Bone marrow (tissue), 2 donors: ENCODE results near the gene BCAN.

Source experiments
- DNase-seq, 2 donors: peaks; one replicate each; lab custom pipeline; 2025; lab: John Stamatoyannopoulos, UW

BCAN gene

DNA sequence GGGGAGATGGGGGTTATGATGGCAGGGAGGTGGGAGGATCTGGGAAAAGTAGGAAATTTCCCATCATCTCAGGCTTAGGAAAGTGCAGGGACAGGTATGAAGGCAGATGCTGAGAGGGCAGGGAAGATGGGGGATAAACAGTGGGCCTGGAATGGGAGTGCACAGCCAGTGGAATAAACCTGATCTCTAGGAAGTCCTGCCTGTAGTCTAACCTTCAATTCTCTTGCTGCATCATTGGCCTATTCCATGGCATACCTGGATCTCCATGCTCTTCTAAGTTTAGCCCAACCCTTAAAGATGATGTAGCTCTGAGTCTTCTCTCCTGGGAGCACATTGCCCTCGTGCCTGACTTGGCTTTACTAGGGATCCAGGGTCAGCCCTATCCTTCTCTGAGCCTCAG is 2.7 kb downstream of the BCAN start:
- no peak for DNase-seq

DNA sequence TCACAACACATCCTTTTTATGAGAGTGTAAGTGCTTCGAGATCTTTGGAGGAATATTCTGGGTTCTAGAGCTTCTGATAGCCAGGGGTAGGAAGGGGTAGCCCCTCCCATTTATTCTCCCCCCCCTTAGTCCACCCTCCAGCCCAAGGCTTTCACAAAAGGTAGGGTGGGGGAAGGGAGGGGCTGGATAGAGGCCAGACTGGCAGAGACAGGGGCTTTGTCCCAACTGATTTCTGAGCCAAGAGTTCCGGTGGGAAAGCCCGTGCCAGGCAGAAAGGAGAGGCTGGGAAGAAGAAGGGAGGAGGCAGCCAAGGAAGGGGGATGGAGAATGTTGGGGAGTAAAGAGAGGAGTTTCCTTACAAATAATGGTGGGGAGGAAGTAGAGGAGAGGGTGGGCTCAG is 3.1 kb downstream of the BCAN start:
- DNase-seq = no peak

DNA sequence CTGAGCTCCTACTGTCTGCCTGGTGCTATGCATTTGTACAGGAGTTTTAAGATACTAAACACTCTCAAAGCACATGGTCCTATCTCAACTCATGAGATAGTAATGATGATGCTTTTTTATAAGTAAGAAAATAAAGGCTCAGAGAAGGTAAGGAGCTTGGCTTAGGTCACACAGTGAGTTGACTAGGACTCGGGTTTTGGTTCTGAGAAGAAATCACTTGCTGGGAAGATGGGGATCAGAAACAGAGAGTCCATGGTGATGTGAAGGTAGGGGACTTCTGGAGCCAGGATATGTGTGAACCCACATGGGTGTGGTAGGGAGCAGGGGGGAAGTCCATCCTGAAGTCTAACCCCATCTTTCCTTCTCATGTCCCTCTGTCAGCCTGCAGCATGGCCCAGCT is 3.7 kb downstream of the BCAN start:
- no peak for DNase-seq

DNA sequence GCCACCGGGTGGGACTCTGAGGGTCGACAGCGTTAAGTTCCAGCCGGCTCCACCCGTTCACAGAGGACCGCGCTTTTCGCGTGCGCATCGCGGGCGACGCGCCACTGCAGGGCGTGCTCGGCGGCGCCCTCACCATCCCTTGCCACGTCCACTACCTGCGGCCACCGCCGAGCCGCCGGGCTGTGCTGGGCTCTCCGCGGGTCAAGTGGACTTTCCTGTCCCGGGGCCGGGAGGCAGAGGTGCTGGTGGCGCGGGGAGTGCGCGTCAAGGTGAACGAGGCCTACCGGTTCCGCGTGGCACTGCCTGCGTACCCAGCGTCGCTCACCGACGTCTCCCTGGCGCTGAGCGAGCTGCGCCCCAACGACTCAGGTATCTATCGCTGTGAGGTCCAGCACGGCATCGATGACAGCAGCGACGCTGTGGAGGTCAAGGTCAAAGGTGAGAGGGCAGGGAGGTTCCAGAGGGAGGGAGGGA is 4.9 kb downstream of the BCAN start:
- DNase-seq = no peak

DNA sequence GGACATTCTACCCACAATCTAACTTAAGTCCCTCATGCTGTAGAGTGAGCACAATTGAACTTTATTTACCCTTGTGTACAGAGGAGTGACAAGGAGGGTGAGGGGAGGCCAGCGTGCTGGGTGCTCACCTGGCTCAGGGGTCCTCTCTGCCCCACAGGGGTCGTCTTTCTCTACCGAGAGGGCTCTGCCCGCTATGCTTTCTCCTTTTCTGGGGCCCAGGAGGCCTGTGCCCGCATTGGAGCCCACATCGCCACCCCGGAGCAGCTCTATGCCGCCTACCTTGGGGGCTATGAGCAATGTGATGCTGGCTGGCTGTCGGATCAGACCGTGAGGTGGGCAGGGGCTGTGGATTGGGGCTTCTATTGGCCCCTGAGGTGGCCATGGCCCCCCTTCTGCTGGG is 5.4 kb downstream of the BCAN start:
- DNase-seq = no peak

DNA sequence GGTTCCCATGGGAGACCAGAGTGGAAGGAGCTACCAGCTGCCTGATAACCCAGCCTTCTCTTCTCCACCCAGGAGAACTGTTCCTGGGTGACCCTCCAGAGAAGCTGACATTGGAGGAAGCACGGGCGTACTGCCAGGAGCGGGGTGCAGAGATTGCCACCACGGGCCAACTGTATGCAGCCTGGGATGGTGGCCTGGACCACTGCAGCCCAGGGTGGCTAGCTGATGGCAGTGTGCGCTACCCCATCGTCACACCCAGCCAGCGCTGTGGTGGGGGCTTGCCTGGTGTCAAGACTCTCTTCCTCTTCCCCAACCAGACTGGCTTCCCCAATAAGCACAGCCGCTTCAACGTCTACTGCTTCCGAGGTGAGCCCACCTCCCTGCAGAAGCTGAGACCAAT is 6.6 kb downstream of the BCAN start:
- no peak for DNase-seq

DNA sequence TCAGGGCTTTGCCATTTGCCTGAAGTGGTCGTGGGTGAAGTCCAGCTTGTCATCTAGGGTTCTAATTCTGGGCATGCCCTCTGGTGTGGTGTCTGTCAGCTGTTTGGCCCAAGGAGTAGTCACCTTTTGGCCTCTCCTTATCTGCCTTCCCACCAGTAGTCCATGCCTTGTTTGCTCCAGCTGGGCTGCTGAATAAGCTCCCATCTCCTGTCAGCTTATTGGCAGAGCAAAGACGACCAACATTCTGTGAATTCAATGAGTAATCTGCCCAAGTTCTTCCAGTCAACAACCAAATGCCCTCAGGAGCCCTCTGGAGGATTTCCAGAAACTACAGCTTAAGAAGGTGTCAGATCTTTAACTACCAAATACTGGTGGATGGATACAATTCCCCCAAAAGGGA is 7.0 kb downstream of the BCAN start:
- DNase-seq = no peak

DNA sequence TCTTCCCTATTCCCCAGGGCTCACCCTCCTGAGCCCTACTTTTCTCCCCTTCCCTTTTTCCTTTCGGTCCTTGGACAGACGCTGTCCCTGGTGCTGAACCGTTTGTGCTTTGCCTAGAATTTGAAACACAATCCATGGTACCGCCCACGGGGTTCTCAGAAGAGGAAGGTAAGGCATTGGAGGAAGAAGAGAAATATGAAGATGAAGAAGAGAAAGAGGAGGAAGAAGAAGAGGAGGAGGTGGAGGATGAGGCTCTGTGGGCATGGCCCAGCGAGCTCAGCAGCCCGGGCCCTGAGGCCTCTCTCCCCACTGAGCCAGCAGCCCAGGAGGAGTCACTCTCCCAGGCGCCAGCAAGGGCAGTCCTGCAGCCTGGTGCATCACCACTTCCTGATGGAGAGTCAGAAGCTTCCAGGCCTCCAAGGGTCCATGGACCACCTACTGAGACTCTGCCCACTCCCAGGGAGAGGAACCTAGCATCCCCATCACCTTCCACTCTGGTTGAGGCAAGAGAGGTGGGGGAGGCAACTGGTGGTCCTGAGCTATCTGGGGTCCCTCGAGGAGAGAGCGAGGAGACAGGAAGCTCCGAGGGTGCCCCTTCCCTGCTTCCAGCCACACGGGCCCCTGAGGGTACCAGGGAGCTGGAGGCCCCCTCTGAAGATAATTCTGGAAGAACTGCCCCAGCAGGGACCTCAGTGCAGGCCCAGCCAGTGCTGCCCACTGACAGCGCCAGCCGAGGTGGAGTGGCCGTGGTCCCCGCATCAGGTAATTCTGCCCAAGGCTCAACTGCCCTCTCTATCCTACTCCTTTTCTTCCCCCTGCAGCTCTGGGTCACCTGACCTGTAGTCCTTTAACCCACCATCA is 10.4 kb downstream of the BCAN start:
- no peak for DNase-seq

DNA sequence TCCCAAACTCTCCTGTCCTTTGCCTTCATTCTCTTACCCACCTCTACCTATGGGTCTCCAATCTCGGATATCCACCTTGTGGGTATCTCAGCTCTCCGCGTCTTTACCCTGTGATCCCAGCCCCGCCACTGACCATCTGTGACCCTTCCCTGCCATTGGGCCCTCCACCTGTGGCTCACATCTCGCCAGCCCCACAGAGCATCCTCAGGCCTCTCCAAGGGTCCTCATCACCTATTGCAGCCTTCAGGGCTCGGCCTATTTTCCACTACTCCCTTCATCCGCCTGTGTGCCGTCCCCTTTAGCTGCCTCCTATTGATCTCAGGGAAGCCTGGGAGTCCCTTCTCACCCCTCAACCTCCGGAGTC is 11.1 kb downstream of the BCAN start:
- no peak for DNase-seq

DNA sequence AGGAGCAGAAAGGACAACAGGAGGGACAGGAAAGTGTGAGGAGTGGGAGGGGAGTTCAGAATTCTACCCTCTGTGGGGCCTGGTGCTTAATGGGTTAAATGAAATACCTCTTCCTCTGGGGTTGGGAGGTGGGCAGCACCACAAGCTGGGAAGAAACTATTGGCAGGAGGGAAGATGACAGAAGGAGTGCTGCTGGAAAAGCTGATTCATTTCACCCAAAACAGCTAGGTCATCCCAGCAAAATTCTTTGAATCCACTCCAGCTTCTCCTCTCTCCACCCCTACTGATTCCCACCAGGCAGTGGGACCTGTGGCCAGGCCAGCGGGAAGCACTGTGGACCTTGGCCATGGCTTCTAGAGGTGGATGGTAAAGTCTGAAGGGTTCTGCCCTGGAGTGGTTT is 12.8 kb downstream of the BCAN start:
- DNase-seq = no peak

DNA sequence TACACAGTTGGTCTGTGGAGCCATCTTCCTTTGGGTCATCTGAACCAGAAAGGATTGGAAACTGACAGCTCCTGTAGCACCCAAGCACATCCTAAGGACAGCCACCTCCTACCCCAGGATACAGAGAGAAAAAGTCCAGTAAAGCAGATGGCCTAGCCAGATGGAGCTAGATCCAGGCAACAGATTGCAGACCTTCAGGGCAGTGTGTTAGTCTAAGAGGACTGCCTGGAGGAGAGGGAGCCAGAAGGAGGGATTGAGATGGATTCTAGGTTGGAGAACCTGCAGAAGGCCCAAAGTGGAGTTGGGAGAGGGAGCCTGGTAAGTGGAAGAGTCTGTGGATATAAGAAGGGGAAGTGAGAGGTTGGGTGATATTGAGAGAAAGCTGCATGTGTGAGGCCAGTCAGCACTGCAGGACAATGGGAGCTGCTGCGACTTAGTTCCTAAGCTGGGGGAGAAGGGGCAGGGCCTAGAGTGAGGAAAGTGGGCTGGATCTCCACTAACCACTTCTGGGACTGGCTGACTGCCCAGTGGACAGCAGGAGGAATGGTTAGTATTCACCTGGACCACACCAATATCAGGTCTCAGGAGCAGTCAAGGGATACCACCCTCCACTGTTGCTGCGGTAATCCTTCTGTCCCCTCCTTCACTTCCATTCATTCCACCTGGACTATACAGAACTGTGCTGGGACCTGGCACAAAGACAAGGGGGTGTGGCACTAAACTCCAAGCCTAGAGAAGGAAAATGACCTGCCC is 13.4 kb downstream of the BCAN start:
- no peak for DNase-seq

DNA sequence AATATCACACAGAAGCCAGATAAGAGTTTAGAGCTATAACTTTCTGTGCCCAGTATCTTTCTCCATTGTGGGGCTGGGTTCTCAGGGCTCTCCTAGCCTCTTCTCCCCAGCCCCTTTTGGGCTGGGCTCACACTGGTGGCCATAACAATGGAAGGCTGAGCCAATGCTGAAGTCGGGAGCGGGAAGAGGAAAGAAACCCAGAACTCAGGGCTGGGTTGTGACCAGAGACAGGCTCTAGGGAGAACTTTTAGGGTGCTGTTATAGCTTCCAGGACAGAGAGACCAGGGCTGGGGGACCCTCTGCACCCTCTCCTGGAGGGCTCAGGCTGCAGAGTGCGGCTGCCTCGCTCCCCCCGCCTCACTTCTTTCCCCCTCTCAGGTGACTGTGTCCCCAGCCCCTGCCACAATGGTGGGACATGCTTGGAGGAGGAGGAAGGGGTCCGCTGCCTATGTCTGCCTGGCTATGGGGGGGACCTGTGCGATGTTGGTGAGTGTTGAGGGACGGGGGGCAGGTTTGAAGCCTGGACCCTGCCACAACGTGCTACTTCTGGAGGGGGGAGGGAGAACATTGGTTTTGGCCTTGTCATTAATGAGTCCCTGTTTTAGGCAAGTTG is 14.1 kb downstream of the BCAN start:
- DNase-seq = no peak

DNA sequence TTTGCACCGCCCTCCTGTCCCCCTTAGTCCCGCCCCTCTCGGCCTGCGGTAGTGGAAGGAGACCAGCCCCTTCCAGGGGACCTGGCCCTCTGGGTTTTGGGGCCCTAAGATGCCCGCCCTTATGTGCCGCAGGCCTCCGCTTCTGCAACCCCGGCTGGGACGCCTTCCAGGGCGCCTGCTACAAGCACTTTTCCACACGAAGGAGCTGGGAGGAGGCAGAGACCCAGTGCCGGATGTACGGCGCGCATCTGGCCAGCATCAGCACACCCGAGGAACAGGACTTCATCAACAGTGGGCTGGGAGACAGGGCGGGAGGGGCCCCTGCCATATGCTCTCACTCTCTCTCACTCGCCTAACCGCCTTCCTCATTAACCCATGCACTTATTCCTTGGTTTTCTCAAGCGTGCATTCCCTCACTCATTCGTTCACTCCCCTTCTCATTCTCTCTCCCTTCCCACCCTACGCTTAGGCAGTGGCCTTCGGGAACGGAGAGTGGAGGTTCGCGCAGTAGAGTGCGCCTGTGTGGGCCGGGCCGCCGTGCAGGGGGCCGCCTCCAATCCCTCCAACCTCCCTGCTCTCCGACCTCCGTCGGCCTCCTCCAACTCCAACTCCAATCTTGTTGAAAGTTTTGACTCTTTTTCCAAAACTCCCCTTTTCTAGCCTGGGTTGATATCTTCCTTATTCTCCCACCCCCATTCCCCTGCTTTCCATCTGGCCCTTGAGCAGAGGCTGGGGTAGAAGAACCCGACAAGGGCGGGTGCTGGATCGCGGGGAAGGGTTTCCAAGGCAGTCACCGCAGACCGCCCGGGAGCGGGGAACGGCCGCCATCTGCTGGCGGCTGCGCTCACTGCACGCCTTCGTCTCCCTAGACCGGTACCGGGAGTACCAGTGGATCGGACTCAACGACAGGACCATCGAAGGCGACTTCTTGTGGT is 15.2 kb downstream of the BCAN start:
- DNase-seq = peak in 1 of 2 donors; percentile 37

DNA sequence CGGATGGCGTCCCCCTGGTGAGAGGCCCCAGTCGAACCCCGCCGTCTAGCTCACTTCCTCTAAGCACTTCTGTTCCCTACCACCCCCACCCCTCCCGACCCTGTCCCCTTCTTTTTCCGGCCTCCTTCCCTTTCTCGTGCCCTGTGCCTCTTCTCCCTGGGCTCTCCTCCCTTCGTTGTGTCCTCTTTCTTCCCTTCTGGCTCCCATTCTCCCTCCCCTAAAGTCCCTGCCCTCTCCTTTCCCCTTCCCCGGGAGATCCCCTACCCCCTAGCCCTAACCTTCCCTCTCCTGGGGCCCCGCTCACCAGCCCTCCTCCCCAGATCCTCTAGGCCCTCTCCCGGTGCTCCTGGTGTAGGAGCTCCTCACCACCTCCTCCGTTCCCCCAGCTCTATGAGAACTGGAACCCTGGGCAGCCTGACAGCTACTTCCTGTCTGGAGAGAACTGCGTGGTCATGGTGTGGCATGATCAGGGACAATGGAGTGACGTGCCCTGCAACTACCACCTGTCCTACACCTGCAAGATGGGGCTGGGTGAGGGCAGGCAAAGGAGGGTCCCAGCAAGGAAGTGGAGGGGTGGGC is 15.9 kb downstream of the BCAN start:
- no peak for DNase-seq

DNA sequence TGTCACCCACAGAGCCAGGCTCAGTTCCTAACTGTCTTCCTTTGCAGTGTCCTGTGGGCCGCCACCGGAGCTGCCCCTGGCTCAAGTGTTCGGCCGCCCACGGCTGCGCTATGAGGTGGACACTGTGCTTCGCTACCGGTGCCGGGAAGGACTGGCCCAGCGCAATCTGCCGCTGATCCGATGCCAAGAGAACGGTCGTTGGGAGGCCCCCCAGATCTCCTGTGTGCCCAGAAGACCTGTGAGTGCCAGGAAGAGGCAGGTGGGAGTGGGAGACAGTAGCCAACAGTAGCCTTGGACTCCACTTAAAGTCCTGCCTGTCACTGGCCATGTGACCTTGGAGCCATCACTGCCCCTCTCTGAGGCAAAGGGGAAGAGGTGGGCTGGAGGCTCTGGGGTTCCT is 16.6 kb downstream of the BCAN start:
- no peak for DNase-seq

DNA sequence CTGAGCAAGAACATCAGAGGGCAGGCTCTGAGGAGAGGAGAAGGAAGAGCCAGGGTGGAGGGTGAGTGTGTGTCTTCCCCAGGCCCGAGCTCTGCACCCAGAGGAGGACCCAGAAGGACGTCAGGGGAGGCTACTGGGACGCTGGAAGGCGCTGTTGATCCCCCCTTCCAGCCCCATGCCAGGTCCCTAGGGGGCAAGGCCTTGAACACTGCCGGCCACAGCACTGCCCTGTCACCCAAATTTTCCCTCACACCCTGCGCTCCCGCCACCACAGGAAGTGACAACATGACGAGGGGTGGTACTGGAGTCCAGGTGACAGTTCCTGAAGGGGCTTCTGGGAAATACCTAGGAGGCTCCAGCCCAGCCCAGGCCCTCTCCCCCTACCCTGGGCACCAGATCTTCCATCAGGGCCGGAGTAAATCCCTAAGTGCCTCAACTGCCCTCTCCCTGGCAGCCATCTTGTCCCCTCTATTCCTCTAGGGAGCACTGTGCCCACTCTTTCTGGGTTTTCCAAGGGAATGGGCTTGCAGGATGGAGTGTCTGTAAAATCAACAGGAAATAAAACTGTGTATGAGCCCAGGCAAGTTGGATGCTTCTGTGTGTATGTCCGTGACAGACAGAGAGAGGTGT is 17.1 kb downstream of the BCAN start:
- no peak for DNase-seq

DNA sequence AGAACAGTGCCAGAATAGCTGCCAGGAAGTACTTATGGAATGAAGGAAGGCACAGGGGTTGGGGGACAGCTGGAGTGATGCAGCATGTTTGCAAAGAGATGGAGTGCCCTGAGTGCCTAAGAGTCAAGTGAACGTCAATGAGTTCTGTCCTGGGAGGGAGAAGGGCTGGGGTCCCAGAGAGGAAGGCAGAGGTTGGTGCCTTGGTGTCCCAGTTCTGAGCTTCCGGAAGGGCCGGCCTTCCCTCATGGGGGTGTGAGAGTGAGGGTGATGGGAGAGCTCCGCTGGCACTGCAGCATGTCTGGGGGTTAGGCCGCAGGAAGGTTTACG is 17.7 kb downstream of the BCAN start:
- no peak for DNase-seq

DNA sequence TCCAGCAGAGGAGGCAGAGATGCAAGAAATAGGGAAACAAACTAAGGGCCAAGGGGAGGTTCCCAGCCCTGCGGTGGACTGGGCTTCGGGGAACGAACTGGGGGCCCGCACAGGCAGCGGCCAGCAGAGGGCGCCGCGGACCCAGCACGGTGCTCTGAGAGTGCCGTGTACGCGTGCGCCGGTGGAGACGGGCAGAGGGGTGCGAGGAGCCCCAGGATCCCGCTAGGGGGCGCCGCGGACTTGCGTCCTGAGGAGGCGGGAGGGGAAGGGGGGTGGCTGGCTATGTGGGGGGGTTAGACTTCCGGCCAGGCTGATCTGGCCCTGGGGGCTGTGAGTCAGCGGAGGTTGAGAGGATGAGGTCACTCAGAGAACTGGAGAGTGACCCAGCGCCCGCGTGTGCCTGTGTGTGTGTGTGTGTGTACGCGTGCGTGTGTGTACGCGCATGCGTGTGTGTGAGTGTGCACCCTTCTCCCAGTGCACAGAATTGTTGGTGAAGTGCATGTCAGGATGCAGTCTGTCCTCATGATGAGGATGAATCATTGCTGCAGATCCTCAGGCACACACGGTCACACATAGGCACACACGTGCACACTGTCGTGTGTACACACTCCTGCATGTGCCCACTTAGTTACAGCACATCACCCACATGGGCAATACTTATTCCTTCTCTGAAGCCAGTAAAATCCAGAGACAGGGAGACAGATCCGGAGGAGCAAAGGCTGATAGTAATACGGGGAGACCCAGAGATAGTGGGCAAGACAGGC is 18.3 kb downstream of the BCAN start:
- DNase-seq = peak; percentile 91 to 93

DNA sequence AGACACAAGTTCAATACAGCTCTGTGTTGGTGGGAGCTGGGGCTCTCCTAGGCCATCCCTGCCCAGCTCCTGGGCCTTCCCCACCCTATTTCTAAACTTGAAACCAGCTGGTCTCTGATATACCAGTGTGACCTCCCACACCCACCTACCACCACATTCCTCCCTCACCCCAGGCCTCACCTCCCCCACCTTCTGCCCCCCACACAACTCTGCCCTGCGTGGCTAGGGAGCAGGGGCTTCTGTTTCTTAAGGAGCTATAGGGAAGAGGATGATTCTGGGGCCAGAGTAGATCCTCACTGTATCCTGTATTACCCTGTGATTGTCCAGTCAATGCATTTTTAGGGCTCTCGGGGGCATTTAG is 18.8 kb downstream of the BCAN start:
- DNase-seq = no peak

DNA sequence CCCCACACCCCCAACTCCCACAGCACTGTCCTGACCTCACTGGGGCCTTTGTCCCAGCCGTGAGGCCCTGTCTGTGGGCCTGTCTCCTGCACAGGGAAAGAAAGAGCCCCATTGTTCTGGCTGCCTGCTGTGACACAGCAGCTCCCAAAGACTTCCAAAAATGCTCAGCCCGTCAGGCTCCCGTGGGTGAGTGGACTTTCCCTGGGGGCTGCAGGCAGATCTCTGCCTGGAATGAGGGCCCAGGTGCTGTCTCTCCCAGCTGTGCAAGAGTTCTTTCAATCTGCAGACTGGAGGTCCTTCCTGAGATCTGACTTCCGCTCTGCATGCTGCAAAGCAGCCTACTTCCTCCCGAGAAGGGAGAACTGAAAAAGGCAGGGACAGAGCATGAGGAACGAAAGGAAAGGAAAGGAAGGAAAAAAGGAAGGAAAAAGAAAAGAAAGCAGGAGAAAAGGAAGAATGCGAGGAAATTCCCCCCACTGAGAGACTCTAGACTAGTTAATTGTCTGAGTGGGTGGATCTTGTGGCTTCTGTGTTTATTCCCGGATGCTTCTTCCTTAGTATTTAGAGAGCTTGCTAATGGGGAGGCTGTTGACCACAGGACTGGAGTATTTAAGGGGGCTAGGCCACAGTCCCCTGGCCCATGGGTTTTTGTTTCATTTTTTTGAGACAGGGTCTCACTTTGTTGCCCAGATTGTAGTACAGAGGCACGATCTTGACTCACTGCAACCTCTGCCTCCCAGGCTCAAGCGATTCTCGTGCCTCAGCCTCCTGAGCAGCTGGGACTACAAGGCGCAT is 20.3 kb downstream of the BCAN start:
- DNase-seq = no peak
